Activated CD4-positive, alpha-beta T cell treated with anti-CD3 and anti-CD28 coated beads for 4 hours (primary cell): ENCODE results near the gene CDH4.

ENCODE experiments used
- DNase-seq, 2 donors: peaks; one replicate each; pipeline ENCODE4 v3.0.0-alpha.2; 2020

Gene CDH4

GRCh38 chr20:61332016-61332975, 80.2 kb downstream of the CDH4 start:
- DNase-seq = no peak

DNA sequence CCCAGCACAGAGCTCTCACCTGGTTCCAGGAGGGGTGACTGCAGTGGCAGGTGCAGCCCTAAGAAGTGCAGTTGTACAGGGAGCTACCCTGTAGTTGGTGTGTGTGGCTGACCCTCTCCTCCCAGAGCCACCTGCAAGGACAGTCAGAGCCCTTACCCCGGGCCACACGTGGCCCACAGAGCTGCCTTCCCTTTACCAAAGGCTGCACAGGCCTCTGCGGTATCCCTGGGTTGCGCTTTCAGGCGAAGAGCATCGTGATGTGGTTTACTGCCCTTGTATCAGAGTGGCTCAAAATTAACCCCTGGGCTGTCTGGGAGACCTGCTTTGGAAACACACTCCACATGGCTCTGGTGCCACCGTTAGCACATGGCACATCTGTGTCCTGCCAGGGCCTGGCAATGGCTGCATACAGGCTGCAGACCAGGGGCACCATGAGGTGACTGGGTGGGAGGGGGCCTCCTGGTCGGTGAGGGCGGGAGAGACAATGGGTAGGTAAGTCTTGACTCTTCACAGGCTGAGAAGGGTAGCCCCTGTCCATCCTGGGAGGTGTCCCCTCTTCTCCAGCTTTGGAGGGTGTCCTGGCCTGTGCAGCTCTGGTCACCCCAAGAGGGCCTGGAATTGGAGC, 81.5 kb downstream of the CDH4 start:
- DNase-seq = no peak

- DNase-seq = no peak
Measured at GRCh38 chr20:61340157-61340556, 88.1 kb downstream of the CDH4 start.

- DNase-seq = no peak
Measured at GRCh38 chr20:61341605-61342004, 89.5 kb downstream of the CDH4 start.

DNA sequence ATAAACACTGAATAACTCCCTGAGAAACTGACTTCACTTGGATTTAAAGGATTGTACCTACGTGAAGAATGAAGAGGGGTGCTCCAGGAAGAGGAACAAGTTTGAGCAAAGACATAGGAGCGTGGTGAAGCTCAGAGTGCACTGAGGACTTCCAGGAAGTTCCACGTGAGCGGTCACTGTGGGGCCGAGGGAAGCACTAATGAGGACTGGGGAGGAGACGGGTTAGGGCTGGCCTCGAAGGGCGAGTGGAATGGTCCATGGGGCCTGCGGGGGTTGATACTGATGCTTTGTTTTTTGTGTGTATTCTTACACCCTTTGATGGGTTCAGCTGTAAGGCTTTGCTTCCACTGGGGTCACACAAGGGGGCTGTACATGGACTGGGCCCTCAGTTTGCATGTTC, 91.9 kb downstream of the CDH4 start:
- no peak for DNase-seq

DNA sequence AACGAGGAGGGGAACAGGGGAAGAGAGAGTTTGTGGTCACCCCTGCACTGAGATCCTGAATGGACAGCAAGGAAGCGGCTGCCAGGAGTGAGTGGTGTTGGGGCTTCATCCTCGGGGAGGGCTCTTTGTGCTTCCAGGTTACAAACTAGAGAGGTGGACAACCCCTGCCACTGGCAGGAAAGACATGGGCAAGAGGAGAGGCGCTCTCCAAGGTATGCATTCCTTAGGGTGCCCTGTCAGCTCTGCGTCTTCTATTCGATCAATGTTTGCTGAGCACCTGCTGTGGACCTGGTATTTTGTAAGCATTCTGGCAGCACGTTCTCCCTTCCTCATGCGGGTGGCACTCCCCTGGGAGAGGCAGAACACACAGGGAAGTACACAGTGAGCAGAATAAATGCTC, 93.6 kb downstream of the CDH4 start:
- no peak for DNase-seq

GRCh38 chr20:61346996-61347395, 94.9 kb downstream of the CDH4 start:
- DNase-seq = no peak

DNA sequence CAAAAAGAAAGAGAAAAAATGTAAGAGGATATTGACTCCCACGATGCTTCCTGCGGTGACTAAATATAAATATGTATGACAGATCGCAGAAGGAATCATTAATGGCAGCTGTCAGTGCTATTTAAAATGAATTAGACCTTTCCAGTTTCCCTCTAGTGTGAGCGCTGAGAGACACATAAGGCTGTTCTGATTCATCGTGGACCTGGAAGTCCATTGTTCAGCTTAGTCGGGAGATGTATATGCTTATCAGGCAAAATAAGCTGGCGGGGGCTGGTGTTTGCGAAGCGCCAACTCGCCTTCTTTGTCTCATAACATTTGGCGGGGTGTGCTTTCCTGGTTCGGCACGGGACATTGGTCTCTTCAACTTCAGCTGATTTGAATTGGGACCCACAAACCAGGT, 95.4 kb downstream of the CDH4 start:
- no peak for DNase-seq

GRCh38 chr20:61349447-61350165, 97.5 kb downstream of the CDH4 start:
- DNase-seq = no peak

DNA sequence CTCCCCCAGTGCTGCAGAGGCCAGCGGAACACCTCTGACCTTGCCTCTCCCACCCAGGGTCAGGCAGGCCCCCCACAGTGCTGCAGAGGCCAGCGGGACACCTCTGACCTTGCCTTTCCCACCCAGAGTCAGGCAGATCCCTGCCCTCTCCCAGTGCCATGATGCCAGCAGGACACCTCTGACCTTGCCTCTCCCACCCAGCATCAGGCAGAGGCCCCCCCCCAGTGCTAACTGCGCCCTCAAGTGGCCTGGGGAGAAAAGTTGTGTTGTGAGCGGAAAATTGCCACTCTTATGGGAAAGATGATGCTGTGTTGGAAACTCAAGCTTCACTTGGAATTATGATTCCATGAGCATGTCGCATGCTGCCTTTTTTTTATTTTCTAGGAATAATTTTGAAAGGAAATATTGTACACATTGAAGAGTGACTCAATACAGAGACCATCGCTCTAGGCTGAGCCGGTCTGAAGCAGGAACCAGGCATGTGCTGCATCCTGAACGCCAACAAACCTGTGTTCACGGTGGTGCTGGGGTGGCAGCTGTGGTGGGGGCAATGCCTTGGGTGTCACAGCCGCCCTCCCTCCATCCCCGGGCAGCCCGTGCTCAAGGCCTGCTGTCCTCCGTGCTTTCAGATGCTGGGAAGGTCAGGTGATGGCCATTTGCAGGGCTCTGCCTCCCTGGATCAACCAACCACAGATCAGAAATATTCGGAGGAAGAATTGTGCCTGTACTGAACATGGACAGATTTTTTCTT, 98.6 kb downstream of the CDH4 start:
- DNase-seq = no peak

- DNase-seq = no peak
Measured at GRCh38 chr20:61352346-61353260, 100.5 kb downstream of the CDH4 start.

DNA sequence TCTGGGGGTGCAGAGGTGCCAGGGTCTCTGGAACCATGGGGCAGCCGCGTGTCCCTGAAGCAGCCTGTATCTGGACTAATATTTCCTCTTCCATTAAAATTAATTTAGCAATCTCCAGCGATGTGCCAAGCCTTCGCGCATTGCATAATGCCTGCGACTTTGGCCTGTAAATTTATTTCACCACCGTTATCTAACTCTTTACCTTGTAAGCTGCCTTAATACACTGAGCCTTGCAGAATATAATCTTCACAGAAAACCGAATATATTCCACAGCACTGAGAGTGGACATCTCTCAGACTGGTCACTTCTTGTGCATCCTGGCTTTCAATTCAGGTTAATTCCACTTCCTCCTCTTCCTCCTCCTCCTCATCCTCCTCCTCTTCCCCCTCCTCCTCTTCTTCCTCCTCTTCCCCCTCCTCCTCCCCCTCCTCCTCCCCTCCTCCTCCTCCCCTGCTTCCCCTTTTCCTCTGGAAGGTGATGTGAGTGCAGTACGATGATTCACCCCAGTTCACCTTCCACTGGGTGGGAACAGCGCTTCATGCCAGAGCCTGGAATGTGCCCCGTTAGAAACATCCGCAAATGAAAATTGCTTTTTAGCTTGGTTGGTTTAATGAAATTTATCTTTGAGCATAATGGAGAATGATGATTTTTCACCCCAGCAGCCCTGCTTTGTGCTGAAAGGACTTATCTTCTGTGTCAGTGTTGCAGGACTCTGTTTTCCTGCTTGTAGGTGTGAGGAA, 101.4 kb downstream of the CDH4 start:
- DNase-seq = no peak

DNA sequence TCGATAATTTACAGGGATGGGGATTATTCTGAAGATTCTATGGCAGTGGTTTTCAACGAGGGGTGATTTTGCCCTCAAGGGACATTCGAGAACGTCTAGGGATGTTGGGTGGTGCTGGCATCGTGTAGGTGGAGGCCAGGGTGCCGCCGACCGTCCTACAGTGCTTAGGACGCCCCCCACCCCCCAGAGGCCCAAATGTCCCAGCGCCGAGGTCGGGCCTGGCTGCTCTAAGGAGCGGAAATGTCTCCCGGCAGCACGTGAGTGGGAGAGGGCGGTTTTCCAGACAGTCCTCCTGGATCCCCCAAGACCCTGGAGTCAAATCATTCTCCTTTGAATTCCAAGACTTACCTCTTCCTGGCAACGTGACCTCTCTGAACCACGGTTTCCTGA, 101.9 kb downstream of the CDH4 start:
- DNase-seq = no peak

GRCh38 chr20:61354501-61354900, 102.4 kb downstream of the CDH4 start:
- no peak for DNase-seq

- DNase-seq = no peak
Measured at GRCh38 chr20:61354901-61355495, 102.9 kb downstream of the CDH4 start.

GRCh38 chr20:61355585-61355984, 103.5 kb downstream of the CDH4 start:
- DNase-seq = no peak

DNA sequence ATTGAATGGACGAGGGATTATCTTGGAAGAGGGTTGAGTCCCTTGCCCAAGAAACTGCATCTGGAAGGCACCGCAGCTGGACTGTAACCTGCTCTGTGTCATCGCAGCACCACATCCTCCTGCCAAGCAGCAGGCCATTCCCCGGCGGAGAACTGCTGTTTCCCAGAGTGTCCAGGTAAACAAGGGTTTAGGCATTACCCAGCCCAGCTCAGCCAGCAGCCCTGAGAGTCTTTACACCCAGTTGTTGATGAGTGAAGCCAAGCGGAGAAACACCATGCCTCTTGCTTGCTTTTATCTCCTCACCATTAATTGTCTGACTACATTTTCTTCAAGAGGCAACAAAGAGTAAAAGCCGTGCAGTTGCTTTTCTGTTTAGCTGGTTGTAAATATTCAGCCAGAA, 104.1 kb downstream of the CDH4 start:
- DNase-seq = no peak

- no peak for DNase-seq
Measured at GRCh38 chr20:61357119-61357518, 105.1 kb downstream of the CDH4 start.

GRCh38 chr20:61359254-61359653, 107.2 kb downstream of the CDH4 start:
- no peak for DNase-seq

GRCh38 chr20:61360296-61360695, 108.2 kb downstream of the CDH4 start:
- DNase-seq = no peak

- DNase-seq = no peak
Measured at GRCh38 chr20:61360940-61361339, 108.9 kb downstream of the CDH4 start.
